HG02970 (cell line): ENCODE data around the gene ZFAND2B.
A peak's percentile ranks its signal among the peaks of the same experiment; 100 is the strongest.
"Not testable (repeated sequence)": the region's sequence is repeated elsewhere in the genome, so short reads cannot be mapped to it uniquely, and the experiment has no call there.

Experiments used
- ATAC-seq: cut with Tn5 transposase; IDR thresholded peaks from one replicate; pipeline ENCODE4 v1.9.1; 2021; ENCODE audit warnings: mild to moderate bottlenecking, moderate library complexity, moderate number of reproducible peaks; ENCODE audit not compliant: unreplicated experiment, low FRiP score

The ZFAND2B gene

DNA sequence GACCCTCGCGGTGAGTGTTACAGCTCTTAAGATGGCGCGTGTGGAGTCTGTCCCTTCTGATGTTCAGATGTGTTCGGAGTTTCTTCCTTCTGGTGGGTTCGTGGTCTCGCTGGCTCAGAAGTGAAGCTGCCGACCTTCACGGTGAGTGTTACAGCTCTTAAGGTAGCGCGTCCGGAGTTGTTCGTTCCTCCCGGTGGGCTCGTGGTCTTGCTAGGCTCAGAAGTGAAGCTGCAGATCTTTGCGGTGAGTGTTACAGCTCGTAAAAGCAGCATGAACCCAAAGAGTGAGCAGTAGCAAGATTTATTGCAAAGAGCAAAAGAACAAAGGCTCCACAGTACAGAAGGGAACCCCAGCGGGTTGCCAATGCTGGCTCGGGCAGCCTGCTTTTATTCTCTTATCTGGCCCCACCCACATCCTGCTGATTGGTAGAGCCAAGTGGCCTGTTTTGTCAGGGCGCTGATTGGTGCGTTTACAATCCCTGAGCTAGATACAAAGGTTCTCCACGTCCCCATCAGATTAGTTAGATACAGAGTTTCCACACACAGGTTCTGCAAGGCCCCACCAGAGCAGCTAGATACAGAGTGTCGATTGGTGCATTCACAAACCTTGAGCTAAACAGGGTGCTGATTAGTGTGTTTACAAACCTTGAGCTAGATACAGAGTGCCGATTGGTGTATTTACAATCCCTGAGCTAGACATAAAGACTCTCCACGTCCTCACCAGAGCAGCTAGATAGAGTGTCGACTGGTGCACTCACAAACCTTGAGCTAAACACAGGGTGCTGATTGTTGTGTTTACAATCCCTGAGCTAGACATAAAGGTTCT, 5.9 kb upstream of the ZFAND2B start:
- ATAC-seq = not testable (repeated sequence)

DNA sequence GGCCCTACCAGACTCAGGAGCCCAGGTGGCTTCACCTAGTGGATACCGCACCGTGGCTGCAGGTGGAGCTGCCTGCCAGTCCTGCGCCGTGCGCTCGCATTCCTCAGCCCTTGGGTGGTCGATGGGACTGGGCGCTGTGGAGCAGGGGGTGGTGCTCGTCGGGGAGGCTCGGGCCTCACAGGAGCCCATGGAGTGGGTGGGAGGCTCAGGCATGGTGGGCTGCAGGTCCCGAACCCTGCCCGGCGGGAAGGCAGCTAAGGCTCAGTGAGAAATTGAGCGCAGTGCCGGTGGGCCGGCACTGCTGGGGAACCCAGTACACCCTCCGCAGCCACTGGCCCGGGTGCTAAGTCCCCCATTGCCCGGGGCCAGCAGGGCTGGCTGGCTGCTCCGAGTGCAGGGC, 5.3 kb upstream of the ZFAND2B start:
- not testable (repeated sequence) for ATAC-seq

DNA sequence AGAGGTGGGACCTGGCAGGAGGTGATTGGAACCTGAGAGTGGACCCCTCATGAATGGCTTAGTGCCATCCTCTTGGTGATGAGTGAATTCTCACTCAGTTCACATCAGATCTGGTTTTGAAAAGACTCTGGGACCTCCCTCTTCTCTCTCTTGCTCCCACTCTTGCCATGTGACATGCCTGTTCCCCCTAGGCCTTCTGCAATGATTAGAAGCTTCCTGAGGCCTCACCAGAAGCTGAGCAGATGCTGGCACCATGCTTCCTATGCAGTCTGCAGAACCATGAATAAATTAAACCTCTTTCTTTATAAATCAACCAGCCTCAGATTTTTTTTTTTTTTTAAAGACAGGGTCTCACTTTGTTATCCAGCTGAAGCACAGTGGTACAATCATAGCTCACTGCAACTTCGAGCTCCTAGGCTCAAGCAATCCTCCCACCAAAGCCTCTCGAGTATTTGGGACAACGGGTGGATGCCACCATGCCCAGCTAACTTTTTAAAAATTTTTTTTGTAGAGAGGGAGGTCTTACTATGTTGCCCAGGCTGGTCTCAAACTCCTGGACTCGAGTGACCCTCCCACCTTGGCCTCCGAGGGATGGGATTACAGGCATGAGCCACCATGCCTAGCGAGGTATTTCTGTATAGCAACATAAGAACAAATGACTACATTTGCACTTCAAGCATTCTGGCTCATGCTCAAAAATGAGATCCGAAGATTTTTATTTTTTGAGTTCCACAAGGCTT, 2.0 kb upstream of the ZFAND2B start:
- no peak for ATAC-seq

DNA sequence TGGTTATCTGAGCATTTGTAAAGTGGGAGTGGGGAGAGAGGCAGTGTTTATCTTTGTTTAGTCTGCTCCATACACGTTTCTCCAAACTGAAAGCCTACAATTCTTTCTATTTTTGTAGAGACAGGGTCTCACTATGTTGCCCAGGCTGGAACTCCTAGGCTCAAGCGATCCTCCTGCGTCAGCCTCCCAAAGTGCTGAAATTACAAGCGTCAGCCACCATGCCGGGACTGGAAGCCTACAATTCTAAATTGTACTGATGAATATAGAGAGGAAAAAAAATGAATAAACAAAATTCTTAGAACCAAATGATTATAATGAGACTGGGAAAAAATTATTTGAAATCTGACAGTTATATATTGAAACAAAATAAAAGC, 1.4 kb upstream of the ZFAND2B start:
- no peak for ATAC-seq

DNA sequence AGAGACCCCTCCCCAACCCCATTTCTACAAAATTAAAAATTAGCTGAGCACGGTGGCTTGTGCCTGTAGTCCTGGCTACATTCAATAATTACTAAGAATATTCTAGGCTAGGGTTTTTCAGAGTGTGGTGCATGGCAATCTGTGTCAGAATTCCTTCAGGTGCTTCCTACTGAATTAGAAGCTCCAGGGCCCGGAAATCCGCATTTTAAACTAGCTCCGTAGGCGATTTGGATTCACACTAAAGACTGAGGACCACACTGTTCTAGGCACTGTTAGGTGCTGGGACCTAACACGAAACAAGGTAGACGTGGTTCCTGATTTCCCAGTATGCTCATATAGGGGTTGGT, 628 bp upstream of the ZFAND2B start:
- ATAC-seq = no peak

DNA sequence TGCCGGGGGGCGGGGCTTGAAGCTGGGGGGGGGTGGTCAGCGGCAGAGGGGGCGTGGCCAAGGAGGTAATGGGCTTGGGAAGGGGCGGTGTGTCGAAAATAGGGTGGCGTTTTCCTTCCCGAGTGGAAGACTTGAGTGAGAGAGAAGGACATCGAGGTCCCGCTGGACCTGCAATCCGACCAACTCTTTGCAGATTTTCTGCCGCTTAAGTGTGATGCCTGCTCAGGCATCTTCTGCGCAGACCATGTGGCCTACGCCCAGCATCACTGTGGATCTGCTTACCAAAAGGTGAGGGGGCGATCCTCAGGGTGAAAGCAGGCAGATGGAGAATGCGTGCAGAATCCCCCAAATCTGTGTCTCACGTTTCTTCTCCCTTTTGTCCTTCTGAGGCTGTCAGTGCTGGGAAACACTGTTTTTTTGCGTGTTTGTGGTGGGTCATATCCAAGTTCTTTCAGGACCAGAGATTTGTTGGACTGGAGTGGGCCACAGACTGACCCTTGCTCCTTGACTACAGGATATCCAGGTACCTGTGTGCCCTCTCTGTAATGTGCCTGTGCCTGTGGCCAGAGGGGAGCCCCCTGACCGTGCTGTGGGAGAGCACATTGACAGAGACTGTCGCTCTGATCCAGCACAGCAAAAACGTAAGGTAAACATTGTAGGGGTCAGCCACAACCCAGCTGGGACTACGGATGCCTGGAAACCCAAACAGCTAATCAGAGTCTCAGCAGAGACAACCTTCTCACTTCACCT, 727 bp downstream of the ZFAND2B start:
- no peak for ATAC-seq

DNA sequence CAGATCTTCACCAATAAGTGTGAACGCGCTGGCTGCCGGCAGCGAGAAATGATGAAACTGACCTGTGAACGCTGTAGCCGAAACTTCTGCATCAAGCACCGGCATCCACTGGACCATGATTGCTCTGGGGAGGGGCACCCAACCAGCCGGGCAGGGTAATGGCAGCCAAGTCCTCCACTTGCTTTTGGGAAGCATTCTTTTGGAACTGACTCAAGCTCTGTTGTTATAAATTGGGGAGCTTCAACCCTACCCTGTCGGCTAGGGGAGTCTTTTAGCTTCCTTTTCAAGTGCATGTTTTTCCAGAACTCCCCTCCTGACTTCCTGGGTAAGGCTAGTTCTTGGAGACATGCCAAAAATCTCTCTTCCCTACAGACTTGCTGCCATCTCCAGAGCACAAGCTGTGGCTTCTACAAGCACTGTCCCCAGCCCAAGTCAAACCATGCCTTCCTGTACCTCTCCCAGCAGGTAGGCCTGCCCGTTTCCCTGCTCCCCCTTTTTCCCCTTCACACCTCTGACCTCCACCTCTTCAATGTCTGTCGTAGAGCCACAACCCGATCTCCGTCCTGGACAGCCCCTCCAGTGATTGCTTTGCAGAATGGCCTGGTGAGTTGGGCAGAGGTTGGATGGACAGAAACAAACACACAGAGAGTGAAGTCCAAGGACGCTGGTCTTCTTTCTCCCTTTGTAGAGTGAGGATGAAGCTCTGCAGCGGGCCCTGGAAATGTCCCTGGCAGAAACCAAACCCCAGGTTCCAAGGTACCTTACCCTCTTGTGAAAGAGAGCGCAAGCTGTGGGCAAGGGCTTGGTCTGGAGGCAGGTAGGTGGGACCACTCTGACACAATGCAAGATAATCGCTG, 1.5 kb downstream of the ZFAND2B start:
- no peak for ATAC-seq

DNA sequence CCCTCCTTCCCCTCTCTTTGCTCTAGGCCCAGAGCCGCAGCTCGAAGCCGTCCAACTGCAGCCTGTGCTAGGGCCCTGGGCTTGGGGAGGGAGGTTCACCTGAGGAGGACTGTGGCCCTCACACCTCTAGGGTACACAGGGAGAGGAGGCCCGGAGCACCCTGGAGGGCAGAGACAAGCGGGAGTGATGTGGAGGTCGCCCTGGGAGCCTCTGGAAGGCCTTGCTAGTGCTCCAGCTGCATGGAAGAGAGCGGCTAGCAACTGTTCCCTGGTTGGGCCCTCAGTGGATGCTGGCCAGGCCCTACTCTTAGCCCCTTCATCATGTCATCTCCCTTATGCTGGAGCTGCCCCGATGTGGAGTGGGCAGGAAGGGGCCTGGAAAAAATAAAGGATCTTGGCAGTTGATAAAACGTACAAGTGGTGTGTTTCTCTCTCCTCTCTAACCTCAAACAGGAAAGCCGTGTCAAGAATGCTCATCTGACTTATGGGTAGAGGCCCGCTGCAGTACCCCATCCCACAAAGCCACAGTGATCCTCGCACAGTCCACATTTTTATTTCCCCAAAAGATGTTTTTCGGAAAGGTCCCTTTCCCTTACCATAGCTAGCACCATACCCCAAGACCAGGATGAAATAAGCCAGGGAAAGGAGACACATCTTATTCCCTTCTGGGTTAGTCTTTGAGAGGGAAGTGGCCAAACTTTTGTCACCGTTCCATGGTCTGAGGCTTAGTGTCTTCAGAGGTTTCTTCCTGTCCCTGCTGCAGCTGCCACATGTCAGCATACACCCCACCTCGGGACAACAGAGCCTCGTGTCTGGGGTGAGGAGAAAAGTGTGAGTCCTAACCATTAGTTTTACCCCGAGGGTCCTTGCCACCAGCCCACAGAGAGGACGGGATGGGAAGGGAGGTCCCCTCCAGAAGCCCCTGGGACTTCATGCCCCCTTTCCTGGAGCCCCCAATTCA, 2.9 kb downstream of the ZFAND2B start:
- ATAC-seq = no peak

DNA sequence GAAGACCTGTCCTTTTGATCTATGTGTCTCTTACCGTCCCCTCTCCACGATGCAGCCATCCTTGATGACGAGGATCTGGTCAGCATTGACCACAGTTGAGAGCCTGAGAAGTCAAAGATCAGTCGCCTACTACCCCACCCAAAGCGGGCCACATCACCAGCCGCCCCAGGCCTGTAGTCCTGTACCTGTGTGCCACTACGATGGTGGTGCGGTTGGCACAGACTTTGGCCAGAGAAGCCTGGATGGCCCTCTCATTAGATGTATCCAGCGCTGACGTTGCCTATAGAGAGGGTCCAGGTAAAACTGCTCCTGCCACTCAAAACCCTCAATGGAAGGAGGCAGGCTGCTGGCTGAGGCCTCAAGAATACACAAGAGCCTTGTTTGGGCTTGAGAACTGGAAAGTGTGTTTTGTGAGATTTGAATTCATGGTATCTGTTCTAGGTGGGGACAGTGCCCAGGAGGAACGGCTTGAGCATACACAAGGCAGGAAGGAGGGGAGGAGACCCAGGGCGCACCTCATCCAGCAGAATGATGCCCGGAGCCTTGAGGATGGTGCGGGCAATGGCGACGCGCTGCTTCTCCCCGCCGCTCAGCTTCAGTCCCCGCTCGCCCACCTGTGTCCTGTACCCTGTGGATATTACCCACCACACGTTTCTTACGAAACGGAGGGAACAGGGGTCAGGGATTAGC, 3.8 kb downstream of the ZFAND2B start:
- no peak for ATAC-seq

DNA sequence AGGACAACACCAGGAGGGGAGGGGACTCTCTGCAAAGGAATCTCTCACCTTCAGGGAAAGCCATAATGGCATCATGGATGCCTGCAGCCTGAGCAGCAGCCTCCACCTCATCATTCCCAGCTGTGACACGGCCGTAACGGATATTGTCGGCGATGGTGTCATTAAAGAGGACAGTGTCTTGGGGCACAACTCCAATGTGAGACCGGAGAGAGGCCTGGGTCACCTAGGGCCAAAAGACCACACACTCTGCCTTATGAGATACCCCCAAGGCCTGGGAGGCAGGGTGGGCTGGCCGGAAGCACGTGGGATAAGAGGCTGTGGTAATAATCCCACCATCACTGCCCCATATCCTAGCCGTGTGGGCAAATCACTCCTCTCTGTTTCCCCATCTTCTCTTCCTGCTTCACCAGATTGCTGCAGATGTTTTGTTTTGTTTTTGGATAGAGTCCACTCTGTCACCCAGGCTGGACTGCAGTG, 4.3 kb downstream of the ZFAND2B start:
- no peak for ATAC-seq

DNA sequence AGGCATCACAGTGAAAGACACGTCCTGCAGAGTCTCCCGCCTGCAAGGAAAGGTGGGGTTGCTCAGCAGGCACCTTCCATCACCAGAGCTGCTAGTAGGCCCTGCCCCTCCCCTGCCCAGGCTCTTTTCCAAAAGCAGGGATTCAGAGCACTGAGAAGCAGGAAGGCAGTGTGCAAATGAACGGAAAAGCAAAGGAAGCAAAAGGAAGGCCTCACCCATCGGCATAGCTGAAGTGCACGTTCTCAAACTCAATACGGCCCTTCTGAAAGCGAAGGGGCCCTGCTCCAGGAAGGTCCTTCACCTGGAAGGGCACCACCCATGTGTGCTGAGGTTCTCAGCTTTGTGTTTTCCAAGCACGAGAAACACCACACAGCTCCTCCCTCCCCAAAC, 6.4 kb downstream of the ZFAND2B start:
- no peak for ATAC-seq

DNA sequence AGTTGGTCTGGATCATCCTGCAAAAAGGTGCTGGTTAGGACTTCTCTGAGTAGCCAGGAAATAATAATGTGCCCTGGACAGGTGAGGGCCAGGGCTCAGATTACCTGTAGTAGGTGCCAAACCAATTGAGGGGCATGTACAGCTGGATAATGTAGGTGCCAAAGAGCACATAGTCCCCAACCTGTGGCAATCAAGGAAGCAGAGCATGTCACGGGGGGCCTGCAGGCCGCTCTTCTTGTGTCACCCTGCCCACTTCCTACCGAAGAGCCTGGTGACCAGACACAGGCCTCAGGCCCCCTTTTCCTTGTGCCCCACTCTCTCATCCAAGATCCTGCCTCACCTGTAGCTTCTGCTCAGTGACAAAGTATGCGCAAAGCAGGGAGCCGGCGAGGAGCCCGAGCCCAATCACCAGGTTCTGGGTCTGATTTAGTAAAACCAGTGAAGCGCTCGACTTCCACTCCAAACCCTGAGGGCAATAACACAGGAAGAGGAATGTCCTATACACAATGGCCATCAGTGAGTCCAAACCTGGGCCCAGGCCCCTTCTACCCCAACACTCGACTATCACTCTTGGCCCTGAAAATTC, 7.0 kb downstream of the ZFAND2B start:
- ATAC-seq = no peak

DNA sequence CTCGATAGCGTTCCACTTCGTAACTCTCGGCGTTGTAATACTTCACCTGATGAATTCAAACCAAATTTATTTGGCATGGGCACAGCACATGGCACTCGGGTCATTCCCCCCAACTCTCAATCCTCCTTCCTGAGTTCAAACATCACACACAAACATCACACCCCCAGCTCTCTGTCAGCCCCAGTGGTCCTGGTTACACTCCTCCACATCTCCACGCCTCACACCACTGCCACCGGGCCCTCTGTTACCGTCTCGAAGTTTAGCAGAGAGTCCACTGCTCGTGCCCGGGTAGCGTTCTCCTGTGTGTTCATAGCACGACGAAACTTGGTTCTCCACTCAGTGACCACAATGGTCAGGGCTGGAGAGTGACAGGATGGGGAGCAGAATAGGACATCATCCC, 7.6 kb downstream of the ZFAND2B start:
- ATAC-seq = no peak

DNA sequence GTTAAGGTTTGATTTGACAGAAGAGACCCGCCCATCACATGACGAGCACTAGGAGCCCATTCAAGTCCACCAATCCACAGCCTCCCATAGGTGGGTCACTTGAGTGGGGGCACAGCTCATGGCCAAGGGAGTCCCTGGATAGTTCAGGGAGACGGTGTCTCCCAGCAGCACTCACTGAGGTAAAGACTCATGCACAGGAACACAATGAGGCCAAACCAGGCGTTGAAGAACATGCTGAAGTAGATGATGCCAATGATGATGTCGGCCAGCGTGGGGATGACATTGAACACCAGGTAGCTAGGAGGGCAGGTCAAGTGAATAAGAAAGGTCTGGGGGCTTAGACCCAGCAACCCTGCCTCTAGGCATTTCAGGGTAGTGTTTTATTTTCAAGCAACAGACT, 8.2 kb downstream of the ZFAND2B start:
- ATAC-seq = no peak

DNA sequence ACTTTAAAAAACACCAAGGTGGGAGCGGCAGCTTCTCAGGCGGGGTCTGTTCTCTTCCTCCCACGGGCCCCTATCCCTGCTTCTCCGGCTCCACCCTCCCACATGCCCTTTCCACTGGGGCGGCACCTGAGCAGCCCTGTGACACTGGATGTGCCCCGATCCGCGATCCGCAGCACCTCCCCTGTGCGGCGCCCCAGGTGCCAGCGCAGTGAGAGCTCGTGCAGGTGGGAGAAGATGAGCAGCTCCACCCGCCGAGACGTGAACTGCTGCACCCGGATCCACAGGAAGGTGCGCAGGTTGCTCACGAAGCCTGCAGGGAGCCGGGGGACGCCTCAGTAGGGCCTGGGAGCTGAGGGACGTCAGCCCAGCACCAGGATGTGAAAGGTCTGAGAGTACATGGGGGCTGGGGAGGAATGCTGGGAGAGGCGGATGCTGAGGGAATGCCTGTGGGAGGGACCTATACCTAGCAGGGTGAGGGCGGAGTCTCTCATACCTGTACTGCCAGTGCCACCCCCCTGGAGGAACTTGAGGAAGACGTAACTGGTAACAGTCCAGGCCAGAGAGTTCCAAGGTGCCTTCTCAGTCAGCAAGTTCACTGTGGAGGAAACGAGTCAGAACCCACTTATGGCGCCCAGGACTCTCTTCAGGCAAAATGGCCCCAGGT, 9.4 kb downstream of the ZFAND2B start:
- ATAC-seq = no peak

DNA sequence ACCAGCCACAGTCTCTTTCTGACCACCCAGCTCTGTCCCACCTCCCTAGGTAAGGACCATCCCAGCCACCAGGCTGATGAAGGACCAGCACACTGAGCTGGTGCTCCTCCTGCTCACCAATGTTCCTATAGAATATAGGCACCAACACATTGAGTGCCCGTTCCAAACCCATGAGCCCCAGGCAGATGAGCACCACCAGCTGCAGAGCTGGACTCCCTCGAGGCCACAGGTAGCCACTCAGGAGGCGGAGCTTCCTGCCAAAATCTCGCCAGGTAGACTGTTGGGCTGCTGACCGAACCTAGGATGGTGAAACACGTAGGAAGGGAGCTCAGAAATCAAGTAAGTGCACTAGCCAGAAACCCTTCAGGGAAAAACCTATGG, 9.9 kb downstream of the ZFAND2B start:
- no peak for ATAC-seq

DNA sequence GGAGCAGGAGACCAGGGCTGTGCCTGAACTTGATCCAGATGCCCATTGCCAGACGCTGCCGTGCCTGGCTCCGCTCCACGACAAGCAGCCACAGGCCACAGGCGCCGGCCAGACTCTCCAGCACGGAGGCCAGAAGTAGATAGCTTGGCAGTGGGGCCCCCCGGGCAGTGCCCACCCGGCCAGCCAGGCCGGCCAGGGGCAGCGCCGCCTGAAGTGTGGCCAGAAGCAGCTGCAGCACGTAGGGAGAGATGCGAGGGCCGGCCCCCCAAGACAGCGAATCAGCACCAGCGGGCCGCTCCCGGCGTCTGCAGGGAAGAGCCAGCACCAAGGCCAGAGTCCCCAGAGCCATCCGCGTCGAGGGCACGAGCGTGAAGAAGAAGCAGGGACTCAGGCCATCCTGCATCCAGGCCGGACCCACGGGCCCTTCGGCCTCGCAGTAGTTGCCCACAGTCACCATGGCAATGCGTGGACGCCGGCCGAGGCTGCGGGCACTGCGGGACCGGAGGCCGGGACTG, 11.7 kb downstream of the ZFAND2B start:
- peak; percentile 18 for ATAC-seq
